Right lung (tissue), 5 donors: Measurements from ENCODE around the gene ADSS1. TPM values are rescaled to one million over a fixed set of nuclear protein-coding genes. Genes with fewer than 3 reads are reported as not detected.

Source experiments
- DNase-seq, 2 donors: peaks; one replicate each; pipeline ENCODE4 v3.0.0-alpha.2; 2013
- polyA plus RNA-seq, 5 donors: library from polyadenylated mRNA; unstranded; fragments of 120-200 nt; gene quantifications; one replicate each; pipeline versions ENCODE4 v1.2.1 to v1.2.3, GENCODE V29; 2013; ENCODE audit warnings: inconsistent platforms in 1 of 5, low replicate concordance in 1 of 5; ENCODE audit not compliant: insufficient read length in 5 of 5, insufficient read depth in 1 of 5

The ADSS1 gene
- polyA plus RNA-seq, 5 donors, result 8.9 to 16.3 (median 11.6) TPM

- no peak for DNase-seq
Observed at GRCh38 chr14:104794099-104794498, 70.1 kb downstream of the ADSS1 start.

- DNase-seq, result no peak
Observed at GRCh38 chr14:104794631-104794992, 70.6 kb downstream of the ADSS1 start.

GRCh38 chr14:104794993-104795780 lies 71.2 kb downstream of the ADSS1 start, which contains the start of gene AKT1:
TSS of gene AKT1 (minus strand) at chr14:104795748. CDS start at chr14:104792643, 3,105 bp downstream.
- DNase-seq, result no peak

GRCh38 chr14:104795781-104796686 lies 72.0 kb downstream of the ADSS1 start:
- no peak for DNase-seq

GRCh38 chr14:104796687-104797081 lies 72.7 kb downstream of the ADSS1 start:
- no peak for DNase-seq

Other genes with a start within 250 kb of the ADSS1 start
- under 1 TPM in 1 of 5 donors, not detected in 4; 0.47 TPM for gene C14orf180, start 144.5 kb upstream of the ADSS1 start, polyA plus RNA-seq
- gene TMEM179, start 119.5 kb upstream of the ADSS1 start, polyA plus RNA-seq, result 1 to 10 TPM; 1.1 to 1.8 (median 1.4) TPM
- 10 to 100 TPM; 35.6 to 73.2 (median 52.3) TPM for gene INF2, start 34.6 kb upstream of the ADSS1 start, polyA plus RNA-seq
- 100 to 1,000 TPM in 1 of 5 donors, 10 to 100 TPM in 4; 49.3 to 124 (median 71.4) TPM for gene SIVA1, start 28.9 kb downstream of the ADSS1 start, polyA plus RNA-seq
- 100 to 1,000 TPM; 124 to 240 (median 138) TPM for gene AKT1, start 71.5 kb downstream of the ADSS1 start, polyA plus RNA-seq
- gene ZBTB42, start 76.9 kb downstream of the ADSS1 start, polyA plus RNA-seq, result 10 to 100 TPM in 1 of 5 donors, 1 to 10 TPM in 4; 6.1 to 11.9 (median 6.5) TPM
- 10 to 100 TPM in 3 of 5 donors, 1 to 10 TPM in 2; 8.8 to 21.5 (median 11.2) TPM for gene CEP170B, start 141.0 kb downstream of the ADSS1 start, polyA plus RNA-seq
- gene PLD4, start 200.7 kb downstream of the ADSS1 start, polyA plus RNA-seq, result 1 to 10 TPM; 3.1 to 9.5 (median 4.1) TPM